Measurements from ENCODE around the gene RNF225.
A peak's percentile ranks its signal among the peaks of the same experiment; 100 is the strongest.

The RNF225 gene

DNA sequence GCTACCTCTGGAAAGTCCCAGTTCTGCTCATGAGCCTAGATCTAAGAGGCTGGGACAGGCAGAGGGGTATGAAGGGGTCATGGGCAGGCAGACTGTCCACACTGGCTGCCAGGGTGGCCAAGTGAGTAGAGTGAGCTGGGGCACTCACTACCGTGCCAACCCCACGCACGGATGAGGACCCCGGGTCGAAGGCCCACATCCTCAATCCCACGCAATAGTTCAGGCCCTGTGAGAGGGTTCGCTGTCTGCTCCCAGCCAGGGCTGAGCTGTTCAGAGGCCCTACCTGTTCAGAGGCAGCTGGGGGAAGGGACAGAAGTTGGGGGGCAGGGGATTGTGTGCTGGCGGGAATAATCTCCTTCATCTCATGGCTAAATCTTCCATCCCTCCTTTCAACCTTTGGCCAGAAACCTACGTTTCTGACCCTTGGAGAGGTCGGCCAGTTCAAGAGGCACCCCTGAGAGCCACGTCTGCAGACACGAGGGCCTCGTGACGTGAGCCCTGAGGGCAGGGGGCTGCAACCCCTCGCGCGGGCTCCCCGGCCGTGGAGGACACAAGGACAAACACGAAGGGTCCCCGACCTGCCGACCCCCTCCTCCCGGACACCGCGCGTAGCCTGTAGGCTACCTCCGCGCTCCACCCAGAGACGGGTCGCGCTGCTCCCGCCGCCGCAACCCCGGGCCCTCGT is 9.4 kb upstream of the RNF225 start:
- peak overlapping the region; percentile 94 for H3K4me3 ChIP-seq (ENCODE audit: low read length)
- TF ChIP-seq, protein P1, sequence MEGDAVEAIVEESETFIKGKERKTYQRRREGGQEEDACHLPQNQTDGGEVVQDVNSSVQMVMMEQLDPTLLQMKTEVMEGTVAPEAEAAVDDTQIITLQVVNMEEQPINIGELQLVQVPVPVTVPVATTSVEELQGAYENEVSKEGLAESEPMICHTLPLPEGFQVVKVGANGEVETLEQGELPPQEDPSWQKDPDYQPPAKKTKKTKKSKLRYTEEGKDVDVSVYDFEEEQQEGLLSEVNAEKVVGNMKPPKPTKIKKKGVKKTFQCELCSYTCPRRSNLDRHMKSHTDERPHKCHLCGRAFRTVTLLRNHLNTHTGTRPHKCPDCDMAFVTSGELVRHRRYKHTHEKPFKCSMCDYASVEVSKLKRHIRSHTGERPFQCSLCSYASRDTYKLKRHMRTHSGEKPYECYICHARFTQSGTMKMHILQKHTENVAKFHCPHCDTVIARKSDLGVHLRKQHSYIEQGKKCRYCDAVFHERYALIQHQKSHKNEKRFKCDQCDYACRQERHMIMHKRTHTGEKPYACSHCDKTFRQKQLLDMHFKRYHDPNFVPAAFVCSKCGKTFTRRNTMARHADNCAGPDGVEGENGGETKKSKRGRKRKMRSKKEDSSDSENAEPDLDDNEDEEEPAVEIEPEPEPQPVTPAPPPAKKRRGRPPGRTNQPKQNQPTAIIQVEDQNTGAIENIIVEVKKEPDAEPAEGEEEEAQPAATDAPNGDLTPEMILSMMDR (conservative IDR thresholded peaks at IDR 0.05; ENCODE audit: low read length): no peak
- no peak for DNase-seq (ENCODE audit: low read depth)

DNA sequence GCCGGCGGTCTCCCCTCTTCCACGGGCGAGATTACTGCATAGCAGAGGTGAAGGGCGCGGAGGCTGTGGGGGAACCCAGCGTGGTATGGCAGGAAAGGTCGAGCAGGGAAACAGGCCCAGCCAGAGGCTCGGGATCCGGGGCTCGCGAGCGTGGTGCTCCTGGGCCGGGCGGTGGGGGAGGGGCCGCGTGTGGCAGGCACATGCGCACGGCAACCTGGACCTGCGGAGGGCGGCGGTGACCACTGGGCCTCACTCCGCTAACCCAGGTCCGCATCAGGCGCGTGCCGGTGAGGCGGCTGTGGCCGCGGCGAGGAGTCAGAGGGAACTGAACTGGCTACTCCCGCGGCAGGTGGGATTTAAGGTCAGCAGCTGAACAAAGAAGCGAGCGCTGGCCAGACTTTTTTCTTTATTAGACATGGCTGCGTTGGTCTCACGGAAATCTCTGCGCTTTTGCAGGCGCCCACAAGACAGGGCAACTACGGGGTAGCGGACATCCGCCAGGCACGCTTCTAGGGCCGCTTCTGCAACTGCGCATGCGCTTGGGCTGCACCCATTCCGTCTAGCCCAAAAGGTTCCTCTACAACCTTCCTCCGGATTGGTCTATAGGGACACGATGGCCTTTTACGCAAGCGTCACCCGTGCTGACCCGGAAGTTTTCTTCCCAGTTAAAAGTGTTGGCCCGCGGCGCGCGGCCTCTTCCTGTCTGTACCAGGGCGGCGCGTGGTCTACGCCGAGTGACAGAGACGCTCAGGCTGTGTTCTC is 8.7 kb upstream of the RNF225 start, which contains the start of gene RPS5:
TSS of gene RPS5 (plus strand) at position 694 of the 762 bp plus-strand sequence. CDS start 869 bp downstream, outside the sequence.
- H3K4me3 ChIP-seq (ENCODE audit: low read length): peak within 1 kb of the TSS; percentile 94
- DNase-seq (ENCODE audit: low read depth): peak; percentile 99
- TF ChIP-seq, protein P1 (conservative IDR thresholded peaks at IDR 0.05; ENCODE audit: low read length): no peak

DNA sequence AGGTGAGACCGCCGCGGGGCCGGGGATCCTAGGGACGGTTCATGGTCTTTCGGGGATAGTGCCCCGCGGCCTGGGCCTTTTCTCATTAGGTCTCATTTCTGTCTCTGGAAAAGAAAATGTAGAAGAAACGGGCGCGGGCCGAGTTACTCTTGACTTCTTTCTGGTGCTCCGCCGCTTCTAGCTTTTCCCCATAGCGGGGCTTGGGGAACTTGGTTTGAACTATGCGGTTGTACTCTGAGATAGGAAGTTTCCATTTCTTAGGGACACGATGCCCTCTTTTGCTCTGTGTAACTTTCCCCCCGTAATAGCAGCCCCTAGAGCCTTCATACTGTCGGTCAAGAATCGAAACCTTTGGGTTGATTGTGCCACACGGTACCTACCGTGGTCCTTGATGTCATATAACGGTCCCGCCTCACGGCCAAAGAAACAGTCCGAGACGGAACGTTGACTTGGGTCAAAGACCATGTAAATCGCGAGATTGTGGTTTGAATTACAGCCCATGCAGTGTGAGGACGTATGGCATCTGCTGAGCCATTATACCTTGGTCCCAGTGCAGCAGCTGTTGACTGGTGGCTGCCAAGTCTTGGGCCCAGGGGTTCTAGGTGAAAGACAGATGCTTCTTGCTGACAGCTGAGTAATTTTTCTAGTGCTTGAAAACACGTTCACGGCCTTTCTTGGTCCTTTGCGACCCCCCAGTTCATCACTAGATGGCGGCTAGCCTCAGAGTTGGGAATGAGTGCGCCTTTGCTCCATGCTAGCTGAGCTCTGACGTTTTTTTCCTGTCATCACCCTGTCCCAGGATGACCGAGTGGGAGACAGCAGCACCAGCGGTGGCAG is 7.9 kb upstream of the RNF225 start:
- TF ChIP-seq, protein P1 (conservative IDR thresholded peaks at IDR 0.05; ENCODE audit: low read length): no peak
- peak overlapping the region; percentile 94 for H3K4me3 ChIP-seq (ENCODE audit: low read length)
- DNase-seq (ENCODE audit: low read depth): no peak

DNA sequence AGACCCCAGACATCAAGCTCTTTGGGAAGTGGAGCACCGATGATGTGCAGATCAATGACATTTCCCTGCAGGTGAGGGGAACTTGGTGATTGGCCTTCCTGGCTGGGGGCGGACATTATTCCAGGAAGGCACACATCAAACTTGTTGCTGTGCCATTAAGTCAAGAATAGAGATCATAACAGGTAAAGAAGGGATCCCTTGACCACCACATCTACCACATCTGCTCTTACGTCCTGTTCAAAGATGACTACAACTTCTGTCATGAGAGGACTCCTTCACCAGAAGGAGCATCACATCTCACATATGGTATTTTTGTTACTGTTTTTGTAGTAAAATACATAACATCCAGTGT is 7.3 kb upstream of the RNF225 start:
- TF ChIP-seq, protein P1 (conservative IDR thresholded peaks at IDR 0.05; ENCODE audit: low read length): no peak
- DNase-seq (ENCODE audit: low read depth): no peak
- peak overlapping the region; percentile 94 for H3K4me3 ChIP-seq (ENCODE audit: low read length)

DNA sequence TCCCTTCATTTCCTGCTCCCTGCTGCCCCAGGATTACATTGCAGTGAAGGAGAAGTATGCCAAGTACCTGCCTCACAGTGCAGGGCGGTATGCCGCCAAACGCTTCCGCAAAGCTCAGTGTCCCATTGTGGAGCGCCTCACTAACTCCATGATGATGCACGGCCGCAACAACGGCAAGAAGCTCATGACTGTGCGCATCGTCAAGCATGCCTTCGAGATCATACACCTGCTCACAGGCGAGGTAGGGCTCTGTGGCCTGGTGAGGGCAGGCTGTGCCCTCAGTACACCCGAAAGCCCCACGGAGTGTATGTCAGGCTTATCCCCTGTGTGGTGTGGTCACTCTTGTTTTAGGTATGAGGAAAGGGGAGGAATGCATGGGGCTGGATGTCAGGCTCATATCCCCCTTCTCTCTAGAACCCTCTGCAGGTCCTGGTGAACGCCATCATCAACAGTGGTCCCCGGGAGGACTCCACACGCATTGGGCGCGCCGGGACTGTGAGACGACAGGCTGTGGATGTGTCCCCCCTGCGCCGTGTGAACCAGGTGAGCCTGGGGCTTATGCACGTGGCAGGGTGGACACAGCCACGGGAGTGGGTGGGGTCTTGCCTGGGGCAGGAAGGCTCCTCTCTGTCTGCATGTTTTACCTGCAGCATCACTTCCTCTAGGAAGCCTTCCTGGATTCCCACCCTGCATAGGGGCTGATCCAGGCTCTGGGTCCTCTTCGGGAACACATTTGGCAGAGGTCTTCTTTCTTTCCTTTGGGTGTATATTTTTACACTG is 2.3 kb upstream of the RNF225 start:
- no peak overlapping the region for H3K4me3 ChIP-seq (ENCODE audit: low read length)
- TF ChIP-seq, protein P1 (conservative IDR thresholded peaks at IDR 0.05; ENCODE audit: low read length): no peak
- no peak for DNase-seq (ENCODE audit: low read depth)

DNA sequence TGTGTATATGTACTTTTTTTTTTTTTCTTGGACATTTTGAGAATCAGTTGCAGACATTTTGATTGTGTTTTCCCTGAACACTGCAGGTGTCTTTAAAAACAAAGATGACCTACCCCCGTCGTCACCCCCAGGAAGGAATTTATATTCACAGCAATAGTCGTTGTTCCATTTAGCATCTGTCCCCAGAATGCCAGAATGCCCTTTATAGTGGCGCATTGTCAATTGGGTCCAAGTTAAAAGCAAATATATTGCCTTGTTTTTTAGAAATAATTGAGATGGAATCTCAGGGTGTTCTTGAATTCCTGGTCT is 1.8 kb upstream of the RNF225 start:
- TF ChIP-seq, protein P1 (conservative IDR thresholded peaks at IDR 0.05; ENCODE audit: low read length): no peak
- DNase-seq (ENCODE audit: low read depth): no peak
- H3K4me3 ChIP-seq (ENCODE audit: low read length): no peak overlapping the region

All from AG10803 (cell line).